ENCODE data around the gene PRDM8.
"Not testable (repeated sequence)": the region's sequence is repeated elsewhere in the genome, so short reads cannot be mapped to it uniquely, and the experiment has no call there.

DNA sequence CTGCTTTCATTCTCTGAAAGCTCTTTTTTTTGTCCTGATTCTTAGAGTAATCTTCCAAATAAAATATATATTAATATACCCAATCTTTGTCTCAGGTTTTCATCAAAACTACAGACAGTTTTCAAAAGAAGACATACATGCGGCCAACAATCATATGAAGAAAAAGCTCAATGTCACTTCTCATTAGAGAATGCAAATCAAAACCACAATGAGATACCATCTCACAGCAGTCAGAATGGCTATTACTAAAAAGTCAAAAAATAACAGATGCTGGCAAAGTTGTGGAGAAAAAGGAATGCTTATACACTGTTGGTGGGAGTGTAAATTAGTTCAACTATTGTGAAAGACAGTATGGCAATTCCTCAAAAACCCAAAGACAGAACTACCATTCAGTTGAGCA is 50.2 kb downstream of the PRDM8 start:
- TF ChIP-seq, protein P1, sequence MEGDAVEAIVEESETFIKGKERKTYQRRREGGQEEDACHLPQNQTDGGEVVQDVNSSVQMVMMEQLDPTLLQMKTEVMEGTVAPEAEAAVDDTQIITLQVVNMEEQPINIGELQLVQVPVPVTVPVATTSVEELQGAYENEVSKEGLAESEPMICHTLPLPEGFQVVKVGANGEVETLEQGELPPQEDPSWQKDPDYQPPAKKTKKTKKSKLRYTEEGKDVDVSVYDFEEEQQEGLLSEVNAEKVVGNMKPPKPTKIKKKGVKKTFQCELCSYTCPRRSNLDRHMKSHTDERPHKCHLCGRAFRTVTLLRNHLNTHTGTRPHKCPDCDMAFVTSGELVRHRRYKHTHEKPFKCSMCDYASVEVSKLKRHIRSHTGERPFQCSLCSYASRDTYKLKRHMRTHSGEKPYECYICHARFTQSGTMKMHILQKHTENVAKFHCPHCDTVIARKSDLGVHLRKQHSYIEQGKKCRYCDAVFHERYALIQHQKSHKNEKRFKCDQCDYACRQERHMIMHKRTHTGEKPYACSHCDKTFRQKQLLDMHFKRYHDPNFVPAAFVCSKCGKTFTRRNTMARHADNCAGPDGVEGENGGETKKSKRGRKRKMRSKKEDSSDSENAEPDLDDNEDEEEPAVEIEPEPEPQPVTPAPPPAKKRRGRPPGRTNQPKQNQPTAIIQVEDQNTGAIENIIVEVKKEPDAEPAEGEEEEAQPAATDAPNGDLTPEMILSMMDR (IDR thresholded peaks at IDR 0.05), result not testable (repeated sequence)
- not testable (repeated sequence) for TF ChIP-seq POLR2A (IDR thresholded peaks at IDR 0.05)

Data from esophagus squamous epithelium (tissue), 4 donors.